WTC11 (cell line): ENCODE results near the gene TFCP2. TPM values are rescaled to one million over a fixed set of nuclear protein-coding genes. Genes with fewer than 3 reads are reported as not detected.

Experiments
- CBFB ChIP-seq: sonication (generic); formaldehyde crosslinking; IDR thresholded peaks from 2 replicates; pipeline ENCODE4 v1.8.1; 2022; ENCODE audit warnings: mild to moderate bottlenecking, low read depth, missing genetic modification reagents
- CREB1 ChIP-seq: sonication (generic); formaldehyde crosslinking; IDR thresholded peaks from 2 replicates; pipeline ENCODE4 v1.8.0; 2023; ENCODE audit warnings: mild to moderate bottlenecking, missing genetic modification reagents
- HMGA2 ChIP-seq: fragments of 250-450 bp; sonication (Bioruptor Pico); IDR thresholded peaks from 2 replicates; pipeline ENCODE4 v1.4.0; 2021; ENCODE audit warnings: mild to moderate bottlenecking, moderate library complexity
- JAZF1 ChIP-seq: fragments of 250-450 bp; sonication (Bioruptor Pico); IDR thresholded peaks from 2 replicates; pipeline ENCODE4 v1.9.0; 2021; ENCODE audit warnings: moderate library complexity, mild to moderate bottlenecking, inconsistent platforms
- NR1H2 ChIP-seq: sonication (generic); formaldehyde crosslinking; IDR thresholded peaks from 2 replicates; pipeline ENCODE4 v1.9.0; 2021; ENCODE audit warnings: mild to moderate bottlenecking, moderate library complexity, missing genetic modification reagents
- NR3C1 ChIP-seq: sonication (generic); formaldehyde crosslinking; conservative IDR thresholded peaks from 2 replicates; pipeline ENCODE4 v1.8.1; 2023; ENCODE audit warnings: low read depth, mild to moderate bottlenecking, missing genetic modification reagents
- PRRX2 ChIP-seq: fragments of 250-450 bp; sonication (Bioruptor Pico); IDR thresholded peaks from 2 replicates; pipeline ENCODE4 v1.8.0; 2021; ENCODE audit warnings: mild to moderate bottlenecking
- SMAD4 ChIP-seq: sonication (generic); formaldehyde crosslinking; IDR thresholded peaks from 2 replicates; pipeline ENCODE4 v1.8.0; 2022; ENCODE audit warnings: mild to moderate bottlenecking, missing genetic modification reagents
- ZNF219 ChIP-seq: sonication (generic); formaldehyde crosslinking; IDR thresholded peaks from 2 replicates; pipeline ENCODE4 v1.8.0; 2023; ENCODE audit warnings: missing genetic modification reagents, mild to moderate bottlenecking, borderline replicate concordance
- ZNF232 ChIP-seq: sonication (generic); formaldehyde crosslinking; IDR thresholded peaks from 2 replicates; pipeline ENCODE4 v1.8.0; 2022; ENCODE audit warnings: mild to moderate bottlenecking, missing genetic modification reagents
- total RNA-seq: library from RNA; stranded (reverse); gene quantifications from 3 replicates; pipeline ENCODE4 v1.2.3, GENCODE V29; 2021
- TF ChIP-seq, protein P1 (sequence below): sonication (generic); formaldehyde crosslinking; IDR thresholded peaks from 2 replicates; pipeline ENCODE4 v1.8.0; 2022; ENCODE audit warnings: mild to moderate bottlenecking, missing genetic modification reagents
- TF ChIP-seq, protein P2 (sequence below): sonication (generic); formaldehyde crosslinking; IDR thresholded peaks from 2 replicates; pipeline ENCODE4 v1.8.1; 2022; ENCODE audit warnings: missing genetic modification reagents, borderline replicate concordance
- TF ChIP-seq, protein P3 (sequence below): sonication (generic); formaldehyde crosslinking; IDR thresholded peaks from 2 replicates; pipeline ENCODE4 v1.8.0; 2023; ENCODE audit warnings: mild to moderate bottlenecking, missing genetic modification reagents
- TF ChIP-seq, protein P4 (sequence below): sonication (generic); formaldehyde crosslinking; IDR thresholded peaks from 2 replicates; pipeline ENCODE4 v1.8.1; 2022; ENCODE audit warnings: low read depth, mild to moderate bottlenecking, moderate library complexity, missing genetic modification reagents, borderline replicate concordance

TFCP2 gene
- total RNA-seq, 1 experiment from 2014 or later: 35.4 TPM

DNA sequence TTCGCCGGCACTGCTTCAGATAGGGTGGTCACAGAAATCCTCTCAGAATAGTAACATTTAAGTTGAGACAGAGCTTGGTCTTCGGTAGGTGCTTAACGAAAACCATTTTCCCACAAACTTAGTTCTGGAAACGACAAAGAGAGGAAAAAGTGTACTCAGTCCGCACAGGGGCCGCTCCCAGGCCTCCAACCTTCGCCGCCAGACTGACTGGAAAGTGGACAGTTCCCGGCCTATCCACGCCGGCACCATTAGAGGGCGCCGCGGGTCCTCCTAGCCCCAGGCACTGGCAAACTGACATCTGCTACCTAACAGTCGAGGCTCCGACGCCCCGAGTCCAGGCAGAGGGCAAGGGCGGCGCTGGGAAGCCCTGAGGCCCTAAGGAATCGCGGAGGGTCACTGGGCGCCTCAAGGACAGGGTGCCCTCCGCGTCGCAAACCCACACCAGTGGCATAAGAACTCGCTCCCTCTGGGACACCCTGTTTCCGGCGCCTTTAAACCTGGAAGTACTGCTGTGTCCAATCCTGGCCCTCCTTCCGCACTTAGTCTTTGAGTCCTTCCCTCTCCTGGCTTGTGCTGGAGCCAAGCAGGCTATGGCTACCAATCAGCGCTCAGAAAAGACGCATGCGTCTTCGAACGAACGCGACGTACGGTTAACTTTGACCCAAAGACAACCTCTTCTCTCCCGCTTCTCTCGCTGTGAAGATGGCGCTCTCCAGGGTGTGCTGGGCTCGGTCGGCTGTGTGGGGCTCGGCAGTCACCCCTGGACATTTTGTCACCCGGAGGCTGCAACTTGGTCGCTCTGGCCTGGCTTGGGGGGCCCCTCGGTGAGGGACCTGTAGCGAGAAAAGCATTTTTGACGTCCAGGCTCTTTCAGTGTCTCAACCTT is 125.0 kb downstream of the TFCP2 start, which contains the start of gene LETMD1 (continued):
- TF ChIP-seq, protein P1, sequence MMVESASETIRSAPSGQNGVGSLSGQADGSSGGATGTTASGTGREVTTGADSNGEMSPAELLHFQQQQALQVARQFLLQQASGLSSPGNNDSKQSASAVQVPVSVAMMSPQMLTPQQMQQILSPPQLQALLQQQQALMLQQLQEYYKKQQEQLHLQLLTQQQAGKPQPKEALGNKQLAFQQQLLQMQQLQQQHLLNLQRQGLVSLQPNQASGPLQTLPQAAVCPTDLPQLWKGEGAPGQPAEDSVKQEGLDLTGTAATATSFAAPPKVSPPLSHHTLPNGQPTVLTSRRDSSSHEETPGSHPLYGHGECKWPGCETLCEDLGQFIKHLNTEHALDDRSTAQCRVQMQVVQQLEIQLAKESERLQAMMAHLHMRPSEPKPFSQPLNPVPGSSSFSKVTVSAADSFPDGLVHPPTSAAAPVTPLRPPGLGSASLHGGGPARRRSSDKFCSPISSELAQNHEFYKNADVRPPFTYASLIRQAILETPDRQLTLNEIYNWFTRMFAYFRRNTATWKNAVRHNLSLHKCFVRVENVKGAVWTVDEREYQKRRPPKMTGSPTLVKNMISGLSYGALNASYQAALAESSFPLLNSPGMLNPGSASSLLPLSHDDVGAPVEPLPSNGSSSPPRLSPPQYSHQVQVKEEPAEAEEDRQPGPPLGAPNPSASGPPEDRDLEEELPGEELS (CRISPR knock-in tag): no peak
- TF ChIP-seq ZNF232 (CRISPR knock-in tag) (no peak), NR1H2 (CRISPR knock-in tag) (no peak), PRRX2 (CRISPR knock-in tag) (no peak), NR3C1 (no peak), SMAD4 (CRISPR knock-in tag) (no peak), CREB1 (CRISPR knock-in tag) (no peak), JAZF1 (CRISPR knock-in tag) (no peak), ZNF219 (CRISPR knock-in tag) (no peak), CBFB (CRISPR knock-in tag) (no peak), HMGA2 (CRISPR knock-in tag) (no peak)
- TF ChIP-seq, protein P2, sequence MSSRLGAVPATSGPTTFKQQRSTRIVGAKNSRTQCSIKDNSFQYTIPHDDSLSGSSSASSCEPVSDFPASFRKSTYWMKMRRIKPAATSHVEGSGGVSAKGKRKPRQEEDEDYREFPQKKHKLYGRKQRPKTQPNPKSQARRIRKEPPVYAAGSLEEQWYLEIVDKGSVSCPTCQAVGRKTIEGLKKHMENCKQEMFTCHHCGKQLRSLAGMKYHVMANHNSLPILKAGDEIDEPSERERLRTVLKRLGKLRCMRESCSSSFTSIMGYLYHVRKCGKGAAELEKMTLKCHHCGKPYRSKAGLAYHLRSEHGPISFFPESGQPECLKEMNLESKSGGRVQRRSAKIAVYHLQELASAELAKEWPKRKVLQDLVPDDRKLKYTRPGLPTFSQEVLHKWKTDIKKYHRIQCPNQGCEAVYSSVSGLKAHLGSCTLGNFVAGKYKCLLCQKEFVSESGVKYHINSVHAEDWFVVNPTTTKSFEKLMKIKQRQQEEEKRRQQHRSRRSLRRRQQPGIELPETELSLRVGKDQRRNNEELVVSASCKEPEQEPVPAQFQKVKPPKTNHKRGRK (CRISPR knock-in tag): no peak
- TF ChIP-seq, protein P3, sequence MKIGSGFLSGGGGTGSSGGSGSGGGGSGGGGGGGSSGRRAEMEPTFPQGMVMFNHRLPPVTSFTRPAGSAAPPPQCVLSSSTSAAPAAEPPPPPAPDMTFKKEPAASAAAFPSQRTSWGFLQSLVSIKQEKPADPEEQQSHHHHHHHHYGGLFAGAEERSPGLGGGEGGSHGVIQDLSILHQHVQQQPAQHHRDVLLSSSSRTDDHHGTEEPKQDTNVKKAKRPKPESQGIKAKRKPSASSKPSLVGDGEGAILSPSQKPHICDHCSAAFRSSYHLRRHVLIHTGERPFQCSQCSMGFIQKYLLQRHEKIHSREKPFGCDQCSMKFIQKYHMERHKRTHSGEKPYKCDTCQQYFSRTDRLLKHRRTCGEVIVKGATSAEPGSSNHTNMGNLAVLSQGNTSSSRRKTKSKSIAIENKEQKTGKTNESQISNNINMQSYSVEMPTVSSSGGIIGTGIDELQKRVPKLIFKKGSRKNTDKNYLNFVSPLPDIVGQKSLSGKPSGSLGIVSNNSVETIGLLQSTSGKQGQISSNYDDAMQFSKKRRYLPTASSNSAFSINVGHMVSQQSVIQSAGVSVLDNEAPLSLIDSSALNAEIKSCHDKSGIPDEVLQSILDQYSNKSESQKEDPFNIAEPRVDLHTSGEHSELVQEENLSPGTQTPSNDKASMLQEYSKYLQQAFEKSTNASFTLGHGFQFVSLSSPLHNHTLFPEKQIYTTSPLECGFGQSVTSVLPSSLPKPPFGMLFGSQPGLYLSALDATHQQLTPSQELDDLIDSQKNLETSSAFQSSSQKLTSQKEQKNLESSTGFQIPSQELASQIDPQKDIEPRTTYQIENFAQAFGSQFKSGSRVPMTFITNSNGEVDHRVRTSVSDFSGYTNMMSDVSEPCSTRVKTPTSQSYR (CRISPR knock-in tag): no peak
- TF ChIP-seq, protein P4, sequence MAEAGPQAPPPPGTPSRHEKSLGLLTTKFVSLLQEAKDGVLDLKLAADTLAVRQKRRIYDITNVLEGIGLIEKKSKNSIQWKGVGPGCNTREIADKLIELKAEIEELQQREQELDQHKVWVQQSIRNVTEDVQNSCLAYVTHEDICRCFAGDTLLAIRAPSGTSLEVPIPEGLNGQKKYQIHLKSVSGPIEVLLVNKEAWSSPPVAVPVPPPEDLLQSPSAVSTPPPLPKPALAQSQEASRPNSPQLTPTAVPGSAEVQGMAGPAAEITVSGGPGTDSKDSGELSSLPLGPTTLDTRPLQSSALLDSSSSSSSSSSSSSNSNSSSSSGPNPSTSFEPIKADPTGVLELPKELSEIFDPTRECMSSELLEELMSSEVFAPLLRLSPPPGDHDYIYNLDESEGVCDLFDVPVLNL (CRISPR knock-in tag): no peak

Other genes with a start within 250 kb of the TFCP2 start
- not detected in 3 replicates for gene HIGD1C, start 220.6 kb downstream of the TFCP2 start, total RNA-seq
- 48.6 to 58.0 TPM (median 54.6 TPM) in 3 replicates for gene SLC11A2, start 146.8 kb downstream of the TFCP2 start, total RNA-seq
- 43.3 to 45.9 TPM (median 45.8 TPM) in 3 replicates for gene LETMD1, start 124.8 kb downstream of the TFCP2 start, total RNA-seq
- 33.7 to 36.1 TPM (median 34.2 TPM) in 3 replicates for gene CSRNP2, start 89.5 kb downstream of the TFCP2 start, total RNA-seq
- gene POU6F1, start 44.9 kb upstream of the TFCP2 start, total RNA-seq: 10.2 to 14.5 TPM (median 11.2 TPM) in 3 replicates
- 30.4 to 35.8 TPM (median 33.0 TPM) in 3 replicates for gene DAZAP2, start 65.7 kb upstream of the TFCP2 start, total RNA-seq
- gene SMAGP, start 97.3 kb upstream of the TFCP2 start, total RNA-seq: 11.6 to 12.5 TPM (median 11.7 TPM) in 3 replicates
- gene BIN2, start 151.0 kb upstream of the TFCP2 start, total RNA-seq: 0.14 to 0.44 TPM (median 0.20 TPM) in 3 replicates
- gene CELA1, start 173.5 kb upstream of the TFCP2 start, total RNA-seq: not detected in 3 replicates
- gene GALNT6, start 218.3 kb upstream of the TFCP2 start, total RNA-seq: 11.0 to 18.3 TPM (median 11.2 TPM) in 3 replicates